NCI-H2227 (cell line): ENCODE results near the gene MYL12B.
A peak's percentile ranks its signal among the peaks of the same experiment; 100 is the strongest.
"Not testable (repeated sequence)": the region's sequence is repeated elsewhere in the genome, so short reads cannot be mapped to it uniquely, and the experiment has no call there.

Source experiments
- DNase-seq: peaks from one replicate; lab custom pipeline; 2025; ENCODE audit not compliant: unreplicated experiment; lab: John Stamatoyannopoulos, UW

MYL12B gene

DNA sequence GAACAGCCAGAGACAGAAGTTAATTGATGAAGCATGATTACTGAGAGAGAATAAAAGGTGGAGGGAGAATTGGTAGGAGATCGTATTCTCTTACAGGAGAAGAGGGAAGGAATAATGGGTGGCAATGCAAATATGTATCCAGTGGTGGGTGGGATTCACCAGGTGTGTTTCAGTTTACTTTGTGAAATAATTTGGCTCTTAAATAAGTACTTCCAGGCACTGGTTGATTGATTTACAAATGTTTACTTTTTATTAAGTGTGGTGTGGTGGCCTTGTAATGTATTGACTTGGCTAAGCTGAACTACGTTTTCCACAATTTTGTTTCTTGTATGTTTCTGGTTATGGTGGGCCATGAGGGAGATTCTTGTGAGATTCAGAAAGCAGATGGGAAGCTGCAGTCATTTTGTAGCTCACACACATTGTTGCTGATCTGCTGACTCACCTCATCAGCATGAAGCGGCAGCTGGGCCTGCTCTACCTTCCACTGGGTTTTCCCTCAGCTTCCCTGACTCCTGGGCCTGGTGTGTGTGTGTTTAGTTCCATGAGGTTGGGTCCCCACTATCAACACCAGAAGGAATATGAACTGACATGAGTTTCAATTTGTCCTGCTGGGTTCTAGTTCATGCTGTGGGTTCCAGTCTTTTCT is 32.6 kb downstream of the MYL12B start:
- no peak for DNase-seq

DNA sequence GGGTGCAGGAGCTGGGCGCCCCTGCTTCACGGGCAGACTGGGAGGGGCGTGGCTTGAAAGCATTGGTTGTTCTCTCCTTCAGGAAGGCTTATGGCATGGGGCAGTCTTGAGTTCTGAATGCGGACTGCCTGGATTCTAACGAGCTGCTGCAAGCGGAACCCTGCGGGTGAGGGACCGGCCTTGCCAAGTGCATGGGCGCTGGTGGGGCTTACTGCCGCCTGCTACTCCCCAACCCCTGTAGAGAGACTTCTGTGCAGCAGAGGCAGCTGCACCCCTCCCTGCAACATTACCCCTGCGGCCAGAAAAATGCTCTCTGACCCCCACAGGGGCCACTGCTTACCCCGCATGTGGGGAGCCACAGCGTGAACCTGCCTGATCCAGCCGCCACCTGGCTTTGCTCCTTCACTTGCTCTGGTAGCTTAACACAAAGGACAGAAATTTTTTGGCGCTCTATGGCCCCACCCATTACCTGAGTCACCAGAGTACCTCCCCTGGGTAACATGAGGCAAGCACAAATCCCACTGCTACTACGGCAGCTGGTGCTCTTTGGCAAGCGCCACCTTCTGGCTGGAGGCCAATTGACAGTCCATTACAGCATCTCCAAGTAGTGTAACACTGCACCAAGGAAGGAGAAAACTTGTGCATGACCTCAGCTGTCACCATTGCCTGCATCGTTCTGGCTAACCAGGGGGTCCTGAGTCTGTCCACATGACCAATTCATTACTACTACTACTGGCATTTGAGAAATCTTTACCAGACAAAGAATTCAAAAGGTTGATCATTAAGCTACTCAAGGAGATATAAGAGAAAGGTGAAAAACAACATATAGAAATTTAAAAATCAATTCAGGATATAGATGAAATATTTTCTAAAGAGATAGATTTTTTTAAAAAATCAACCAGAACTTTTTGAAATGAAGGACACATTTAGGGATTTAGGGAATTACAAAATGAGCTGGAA is 35.4 kb downstream of the MYL12B start:
- DNase-seq, result peak; percentile 91

DNA sequence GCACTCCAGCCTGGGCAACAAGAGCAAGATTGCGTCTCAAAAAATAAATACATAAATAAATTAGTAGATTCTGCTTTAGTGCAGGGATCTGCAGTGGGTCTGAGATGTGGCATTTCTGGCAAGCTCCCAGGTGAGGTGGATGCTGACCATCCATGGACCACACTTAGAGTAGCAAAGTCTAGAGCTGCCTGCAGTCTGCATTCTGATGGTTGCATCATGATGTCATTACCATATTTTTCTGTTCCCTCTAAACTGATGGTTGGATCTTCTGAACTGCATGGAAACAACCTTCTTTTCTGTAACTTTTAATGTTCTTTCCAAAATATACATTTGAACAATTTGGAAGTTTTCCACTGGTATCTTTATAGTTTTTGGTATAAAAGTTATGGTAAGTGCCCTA is 42.9 kb downstream of the MYL12B start:
- no peak for DNase-seq

DNA sequence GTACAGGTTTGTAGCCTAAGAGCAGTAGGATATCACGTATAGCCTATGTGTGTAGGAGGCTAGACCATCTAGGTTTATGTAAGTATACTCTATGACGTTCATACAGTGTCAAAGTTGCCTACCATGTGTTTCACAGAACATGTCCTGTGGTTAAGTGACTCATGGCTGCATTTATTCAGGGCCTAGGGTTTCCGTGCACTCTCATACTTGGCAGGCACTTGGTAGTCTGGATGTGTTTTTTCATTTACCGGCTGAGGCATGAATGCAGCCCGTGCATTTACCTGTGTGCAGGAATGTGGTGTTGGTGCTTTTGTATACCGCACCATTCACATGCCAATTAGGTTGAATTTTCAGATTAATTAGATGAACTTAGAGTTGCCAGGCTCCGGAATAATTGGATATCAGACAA is 43.4 kb downstream of the MYL12B start:
- no peak for DNase-seq

DNA sequence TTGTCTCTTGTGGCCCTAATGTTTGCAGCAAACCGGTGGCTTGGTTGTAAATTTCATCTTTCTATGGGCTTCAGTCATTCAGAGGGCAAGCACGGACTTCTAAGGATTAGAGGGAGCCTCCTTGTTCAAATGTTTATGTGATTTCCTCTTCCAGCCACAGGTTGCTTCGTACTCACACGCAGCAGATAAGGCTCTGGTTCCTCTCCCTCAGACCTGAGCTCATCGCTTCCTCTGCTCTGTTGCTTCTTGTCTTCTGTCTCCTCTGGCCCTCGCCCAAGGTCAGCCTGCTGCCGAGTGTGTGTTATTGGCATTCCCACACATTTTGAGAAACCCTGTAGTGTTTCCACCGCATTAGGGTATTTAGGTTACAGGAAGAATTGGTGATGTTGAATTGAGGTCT is 44.0 kb downstream of the MYL12B start:
- DNase-seq, result no peak

DNA sequence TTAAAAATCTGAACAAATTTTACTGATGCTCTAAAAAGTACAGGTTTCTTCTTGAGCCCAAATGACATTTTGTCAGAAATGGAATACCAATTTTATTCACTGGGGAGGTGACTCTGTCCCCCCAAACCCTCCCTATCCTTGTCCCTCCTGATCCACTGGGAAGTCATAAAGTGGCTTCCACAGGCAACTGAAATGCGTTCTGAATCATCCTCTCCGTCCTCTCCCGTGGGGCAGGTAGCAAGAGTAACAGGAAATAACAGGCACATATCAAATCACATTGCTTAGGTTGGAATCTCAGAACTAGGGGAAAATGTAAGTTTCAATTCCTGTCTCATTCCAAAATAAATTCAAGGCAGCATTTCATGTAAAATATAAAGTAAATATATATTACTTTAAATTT is 44.5 kb downstream of the MYL12B start:
- DNase-seq, result no peak

DNA sequence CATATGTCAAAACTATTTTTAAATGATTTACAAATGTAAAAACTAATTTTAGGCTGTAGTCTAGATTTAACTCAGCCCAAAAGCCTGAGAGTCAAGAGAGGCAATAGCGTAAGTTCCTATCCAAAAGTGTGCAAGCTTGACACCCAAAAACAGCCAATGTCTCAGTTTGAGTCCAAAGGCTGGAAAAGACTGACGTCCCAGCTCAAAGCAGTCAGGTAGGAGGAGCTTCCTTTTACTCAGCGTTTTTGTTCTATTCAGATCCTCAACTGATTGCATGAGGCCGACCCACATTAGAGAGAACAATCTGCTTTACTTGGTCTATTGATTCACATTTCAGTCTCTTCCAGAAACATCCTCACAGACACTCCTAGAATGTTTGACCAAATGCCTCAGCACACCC is 51.8 kb downstream of the MYL12B start:
- no peak for DNase-seq

DNA sequence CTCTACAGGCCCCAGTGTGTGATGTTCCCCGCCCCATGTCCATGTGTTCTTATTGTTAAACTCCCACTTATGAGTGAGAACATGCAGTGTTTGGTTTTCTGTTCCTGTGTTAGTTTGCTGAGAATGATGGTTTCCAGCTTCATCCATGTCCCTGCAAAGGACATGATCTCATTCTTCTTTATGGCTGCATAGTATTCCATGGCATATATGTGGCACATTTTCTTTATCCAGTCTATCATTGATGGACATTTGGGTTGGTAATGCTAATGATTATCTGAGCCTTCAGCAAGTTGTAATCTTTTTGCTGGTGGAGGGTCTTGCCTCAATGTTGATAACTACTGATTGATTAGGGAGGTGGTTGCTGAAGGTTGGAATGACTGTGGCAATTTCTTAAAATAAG is 53.4 kb downstream of the MYL12B start:
- not testable (repeated sequence) for DNase-seq

DNA sequence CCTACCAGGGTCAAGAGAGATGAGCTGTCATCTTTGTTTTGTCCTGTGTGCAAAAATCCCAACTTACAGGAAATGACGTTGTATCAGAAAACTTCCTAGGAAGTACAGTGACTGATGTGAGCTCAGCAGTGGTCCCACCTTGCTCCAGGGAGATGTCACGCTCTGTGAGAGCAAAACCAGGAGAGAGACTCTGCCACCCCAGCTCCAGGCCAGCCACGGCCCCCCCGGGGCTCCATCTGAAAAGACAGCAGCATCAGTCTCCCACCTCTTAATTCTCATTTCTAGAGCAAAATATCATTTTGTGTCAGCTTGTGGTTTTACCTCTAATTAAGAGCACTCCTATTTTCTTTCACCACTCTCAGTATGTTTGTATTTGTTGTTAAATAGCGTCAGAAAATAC is 57.5 kb downstream of the MYL12B start:
- DNase-seq, result no peak

DNA sequence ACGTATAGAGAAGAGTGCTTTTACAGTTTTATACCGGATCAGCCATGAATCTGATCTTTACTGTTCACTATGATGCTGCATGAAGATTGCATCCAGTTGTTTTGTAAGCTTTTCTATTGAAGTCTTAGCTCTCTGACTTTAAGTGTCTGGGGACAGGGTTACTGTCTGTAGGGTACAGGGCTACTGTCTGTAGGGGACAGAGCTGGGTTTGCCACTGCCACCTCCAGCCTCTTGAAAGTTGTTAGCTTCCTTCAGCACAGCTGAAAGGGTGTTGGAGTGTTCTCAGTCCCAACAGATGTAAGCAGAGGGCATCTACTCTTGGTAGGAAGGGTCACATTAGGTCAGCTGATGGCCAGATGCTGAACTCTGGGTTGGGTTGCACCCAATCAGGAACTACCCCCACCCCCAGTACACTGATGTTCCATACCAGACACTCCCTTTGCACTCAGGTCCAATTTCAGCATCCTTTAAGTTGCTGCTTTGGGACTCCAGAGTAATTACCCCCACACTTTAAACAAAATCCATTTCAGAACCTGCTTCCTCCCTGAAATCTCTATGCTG is 58.0 kb downstream of the MYL12B start:
- DNase-seq, result no peak

DNA sequence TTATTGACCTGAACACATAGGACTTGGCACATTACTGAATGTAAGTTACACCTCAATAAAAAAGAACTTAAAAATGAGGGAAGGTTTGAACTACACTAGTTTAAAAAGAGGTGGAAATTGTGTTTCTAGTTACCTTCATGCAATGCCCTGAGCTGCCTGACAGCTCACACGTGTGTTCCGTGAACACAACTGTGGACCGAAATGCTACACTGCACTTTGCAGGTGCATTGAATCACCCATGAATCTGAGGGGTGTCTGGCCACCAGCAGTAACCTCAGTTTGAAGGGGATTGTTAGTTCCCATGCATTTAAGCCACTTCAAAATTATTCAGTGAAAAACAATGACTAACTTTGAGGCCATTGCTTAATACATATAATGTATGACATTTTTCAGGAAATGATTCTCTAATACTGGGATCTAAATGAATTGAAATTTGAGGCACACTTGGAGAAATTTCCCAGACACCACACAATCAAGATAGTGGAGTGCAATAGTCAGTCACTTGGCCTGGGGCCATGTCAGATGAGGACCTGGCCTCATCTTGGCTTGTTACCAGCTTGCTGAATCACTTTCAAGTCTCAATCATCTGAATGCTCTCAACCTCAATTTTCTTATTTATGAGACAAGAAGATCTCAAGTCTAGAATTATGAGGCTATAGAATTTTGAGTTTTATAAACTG is 59.3 kb downstream of the MYL12B start:
- no peak for DNase-seq

DNA sequence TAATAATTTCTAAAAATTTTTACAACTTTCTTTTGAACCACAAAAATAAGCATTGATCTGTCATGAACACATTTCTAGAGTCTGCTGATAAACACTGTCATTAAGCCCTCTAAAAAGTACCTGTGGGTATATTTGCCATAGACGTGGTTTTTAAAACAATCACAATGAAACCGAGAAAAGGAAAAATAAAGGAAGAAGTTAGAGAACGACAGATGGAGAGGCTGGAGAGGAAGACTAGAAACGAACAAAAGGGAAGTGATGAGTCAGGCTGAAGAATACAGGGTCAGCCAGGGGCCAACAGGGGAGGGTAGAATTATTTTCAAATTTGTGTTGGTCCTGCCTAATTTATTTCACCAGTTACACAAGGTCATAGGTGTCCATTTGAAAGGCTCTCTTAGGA is 62.0 kb downstream of the MYL12B start:
- DNase-seq, result no peak
